ENCODE results near the gene SMG5. TPM values are rescaled to one million over a fixed set of nuclear protein-coding genes. Genes with fewer than 3 reads are reported as not detected.

The SMG5 gene
- total RNA-seq, 1 experiment from 2014 or later, result 103 TPM

- Mint-ChIP-seq H3K27me3 (ENCODE audit: low read depth) (peaks cover under 1% of the 10 kb centered on the region), H3K4me3 (peak overlapping the region in 1 of 2 experiments; percentile 9; a peak in 1 of 5 replicates), H3K27ac (no peak overlapping the region), H3K4me1 (peaks cover 10 to 18% of the 10 kb centered on the region in 2 experiments), H3K36me3 (ENCODE audit: insufficient read depth in 1 of 3, low read depth in 3 of 3) (peaks cover 4 to 15% (median 4%) of the 10 kb centered on the region in 3 experiments; a peak in 5 of 7 replicates), H3K9me3 (no peaks in the 10 kb centered on the region; a peak in 1 of 5 replicates)
- Histone ChIP-seq H3K4ac (ENCODE audit: low read depth, low read length) (no peak overlapping the region), H3T11ph (ENCODE audit: low read length) (no peak overlapping the region), H3K23me2 (ENCODE audit: insufficient read length, low read depth, low read length, poor library complexity, severe bottlenecking) (peaks cover 8% of the 10 kb centered on the region), H4K8ac (replicated peaks; ENCODE audit: insufficient read length, low read depth, low read length) (no peak overlapping the region), H2BK15ac (ENCODE audit: low read depth, low read length) (no peak overlapping the region), H3K4me1 (ENCODE audit: insufficient read depth, low read length) (no peaks in the 10 kb centered on the region; the same call in 1 of the 2 replicates), H3K14ac (ENCODE audit: insufficient read depth, low read length) (no peak overlapping the region), H4K5ac (ENCODE audit: insufficient read length, low read depth, low read length) (no peak overlapping the region), H3K9me3 (ENCODE audit: control insufficient read depth, low read depth, low read length) (no peaks in the 10 kb centered on the region), H2BK12ac (ENCODE audit: insufficient read length, low read depth, low read length) (no peak overlapping the region), H3K79me1 (ENCODE audit: insufficient read depth, low read depth, low read length, poor library complexity, severe bottlenecking) (no peaks in the 10 kb centered on the region), H2AK5ac (ENCODE audit: insufficient read length, low read length) (no peak overlapping the region), H2AFZ (ENCODE audit: low read length) (no peak overlapping the region), H3K23ac (ENCODE audit: insufficient read length, low read depth, low read length) (no peak overlapping the region), H3K27me3 (ENCODE audit: insufficient read depth, low read length) (no peaks in the 10 kb centered on the region; the same call in 1 of the 2 replicates), H2BK5ac (ENCODE audit: insufficient read length, low read length) (no peak overlapping the region), H3K56ac (ENCODE audit: insufficient read length, low read depth, low read length) (no peak overlapping the region), H2BK120ac (ENCODE audit: low read depth, low read length, poor library complexity, severe bottlenecking) (no peak overlapping the region), H2BK20ac (ENCODE audit: low read depth, low read length, poor library complexity, severe bottlenecking) (no peak overlapping the region), H3K9ac (ENCODE audit: extremely low read depth, insufficient read length, low read length) (no peak overlapping the region), H4K91ac (ENCODE audit: insufficient read length, low read depth, low read length) (no peak overlapping the region), H4K20me1 (ENCODE audit: control insufficient read depth, insufficient read depth, insufficient read length) (no peaks in the 10 kb centered on the region), H3K27ac (ENCODE audit: insufficient read length, low read depth, low read length) (no peak overlapping the region), H3K18ac (ENCODE audit: insufficient read length, low read depth, low read length) (no peak overlapping the region), H3K4me2 (ENCODE audit: insufficient read depth, insufficient read length, low read length) (no peak overlapping the region), H3K79me2 (ENCODE audit: insufficient read depth, low read length) (no peaks in the 10 kb centered on the region)
- WGBS (ENCODE audit: extremely low coverage, insufficient read length, low lambda C conversion rate), result no CpG with 5 or more reads among the region's 9 CpGs
- DNase-seq, result no peak
- no peak for TF ChIP-seq CTCF (conservative IDR thresholded peaks at IDR 0.05)
These were observed 11.3 kb upstream of the SMG5 start for GRCh38 chr1:156293895-156294294.
